SK-N-DZ (cell line): ENCODE results near the gene CACTIN. TPM values are rescaled to one million over a fixed set of nuclear protein-coding genes. Genes with fewer than 3 reads are reported as not detected.
A peak's percentile ranks its signal among the peaks of the same experiment; 100 is the strongest.
"Not testable (repeated sequence)": the region's sequence is repeated elsewhere in the genome, so short reads cannot be mapped to it uniquely, and the experiment has no call there.

ENCODE experiments used
- DNase-seq: peaks from one replicate; pipeline ENCODE4 v3.0.0-alpha.2; 2015; ENCODE audit warnings: low spot score
- polyA plus RNA-seq, 2 experiments: library from polyadenylated mRNA; depleted of rRNA; stranded (reverse); fragments of >200 nt; gene quantifications; 2 replicates each; pipeline ENCODE4 v1.2.3, GENCODE V29; 2014

CACTIN gene
- 19.7 and 34.0 TPM in 2 replicates for polyA plus RNA-seq (2014; cell fraction: cytosol; rRNA removed)
- 58.2 and 58.5 TPM in 2 replicates for polyA plus RNA-seq (2014; cell fraction: nucleus; rRNA removed)

DNA sequence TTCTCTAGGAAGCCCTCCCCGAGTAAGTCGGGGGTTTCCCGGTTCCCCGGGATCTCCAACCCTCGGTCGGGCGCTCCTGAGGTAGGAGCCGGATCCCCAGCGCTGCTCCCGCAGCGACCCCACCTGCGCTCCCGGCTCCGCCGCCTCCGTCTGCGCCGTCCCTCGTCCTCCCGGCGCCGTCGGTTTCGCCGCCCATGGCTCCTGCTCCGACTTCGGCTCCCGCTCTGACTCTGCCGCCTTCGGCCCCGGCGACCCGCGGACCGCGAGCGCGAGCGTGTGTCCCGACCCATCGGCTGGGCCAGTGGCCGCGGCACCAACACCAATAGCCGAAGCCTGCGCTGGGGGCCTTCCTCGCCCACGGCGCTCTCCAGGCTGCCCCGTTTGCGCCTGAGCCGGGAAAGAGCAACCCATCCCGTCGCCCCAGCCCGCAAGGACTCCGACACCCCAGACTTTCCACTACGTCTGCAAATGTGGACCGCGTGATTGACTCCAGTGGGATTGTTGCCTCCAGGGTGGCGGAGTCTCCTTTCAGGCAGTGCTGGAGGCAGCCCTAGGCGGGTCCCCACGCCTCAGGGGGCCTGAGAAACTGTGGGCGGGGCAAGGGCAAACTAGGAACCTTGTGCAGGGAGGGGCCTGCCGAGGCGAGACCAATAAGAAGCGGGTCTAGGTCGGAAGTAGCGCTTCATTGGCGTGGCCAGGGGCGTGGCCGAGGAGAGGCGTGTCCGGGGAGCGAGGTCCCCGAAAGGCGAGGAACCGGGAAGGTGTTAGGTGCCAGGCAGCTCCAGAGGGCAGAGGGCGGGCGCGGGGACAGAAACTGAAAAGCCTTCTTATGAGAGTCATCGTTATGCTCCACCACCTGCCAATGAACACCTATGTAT, at the start of gene CACTIN:
TSS of gene CACTIN (minus strand) at position 318 of the 878 bp plus-strand sequence. CDS start at position 290, 28 bp downstream.
- peak; percentile 98 for DNase-seq

DNA sequence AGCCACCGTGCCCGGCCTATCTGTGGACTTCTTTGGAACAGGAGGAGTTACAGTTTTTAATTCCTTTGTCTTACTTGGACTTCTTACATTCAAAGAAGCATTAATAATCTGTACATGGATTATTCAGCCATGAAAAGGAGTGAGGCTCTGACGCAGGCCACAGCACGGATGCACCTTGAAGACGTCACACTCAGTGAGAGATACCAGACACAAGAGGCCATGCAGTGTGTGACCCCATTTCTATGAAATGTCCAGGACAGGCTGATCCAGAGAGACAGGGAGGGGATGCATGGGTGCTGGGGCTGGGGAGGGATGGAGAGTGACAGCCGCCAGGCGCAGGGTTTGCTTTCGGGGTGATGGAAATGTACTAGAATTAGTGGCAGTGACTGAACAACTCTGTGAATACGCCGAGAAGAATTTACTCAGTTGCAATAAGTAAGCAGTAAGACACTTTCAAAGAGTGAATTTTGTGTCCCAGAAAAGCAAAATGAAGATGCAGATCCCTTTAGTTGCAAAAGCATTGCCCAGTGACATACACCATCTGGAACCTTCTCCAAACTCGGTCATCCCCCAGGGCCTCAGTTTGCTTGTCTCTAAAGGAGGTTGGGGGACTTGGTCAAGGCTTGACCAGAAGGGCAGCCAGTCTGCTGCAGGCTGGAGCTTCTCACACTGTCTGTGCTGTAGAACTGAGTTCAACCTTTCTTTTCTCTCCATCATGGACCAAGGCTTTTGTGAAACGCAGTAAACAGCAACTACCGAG, 48.4 kb upstream of the CACTIN start:
- no peak for DNase-seq

DNA sequence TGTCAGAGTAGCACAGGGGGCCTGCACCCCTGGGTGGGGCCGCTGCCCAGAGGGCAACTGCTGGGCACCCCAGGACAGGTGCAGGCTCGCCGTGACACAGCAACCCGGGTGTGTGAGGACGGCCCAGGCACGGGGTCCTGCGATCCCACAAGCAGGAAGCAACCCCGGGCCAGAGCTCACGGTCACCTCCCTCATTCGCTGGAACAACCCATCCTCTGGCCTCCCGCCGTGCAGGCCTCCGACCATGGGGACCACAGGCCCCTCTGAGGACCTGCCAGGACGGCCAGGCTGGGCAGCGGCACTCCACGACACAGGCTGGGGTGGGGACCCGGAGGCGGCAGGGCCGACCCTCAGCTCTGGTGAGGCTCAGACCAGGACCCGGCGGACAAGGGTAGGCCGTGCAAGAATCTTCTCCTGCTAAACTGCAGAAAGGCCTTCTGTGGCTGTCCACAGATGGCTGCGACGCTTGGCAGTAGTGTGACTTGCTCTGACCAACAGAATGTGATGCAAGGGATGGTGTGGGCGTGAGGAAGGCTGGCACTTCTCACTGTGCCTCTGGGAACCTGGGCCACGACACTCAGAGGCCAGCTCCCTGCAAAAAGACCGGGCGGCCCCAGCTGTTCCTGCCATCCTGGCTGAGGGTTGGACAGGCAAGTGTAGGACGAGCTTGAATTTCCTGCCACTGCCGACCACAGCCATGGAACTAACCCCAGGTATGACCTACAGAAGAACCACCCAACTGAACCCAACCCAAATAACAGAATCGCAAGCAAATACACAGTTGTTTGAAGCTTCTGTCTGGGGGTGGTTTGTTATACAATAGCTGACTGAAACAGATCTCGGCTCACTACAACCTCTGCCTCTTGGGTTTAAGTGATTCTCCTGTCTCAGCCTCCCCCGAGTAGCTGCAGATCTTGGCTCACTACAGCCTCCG, 47.2 kb upstream of the CACTIN start:
- no peak for DNase-seq

GRCh38 chr19:3672993-3673392, 46.4 kb upstream of the CACTIN start:
- DNase-seq = no peak

DNA sequence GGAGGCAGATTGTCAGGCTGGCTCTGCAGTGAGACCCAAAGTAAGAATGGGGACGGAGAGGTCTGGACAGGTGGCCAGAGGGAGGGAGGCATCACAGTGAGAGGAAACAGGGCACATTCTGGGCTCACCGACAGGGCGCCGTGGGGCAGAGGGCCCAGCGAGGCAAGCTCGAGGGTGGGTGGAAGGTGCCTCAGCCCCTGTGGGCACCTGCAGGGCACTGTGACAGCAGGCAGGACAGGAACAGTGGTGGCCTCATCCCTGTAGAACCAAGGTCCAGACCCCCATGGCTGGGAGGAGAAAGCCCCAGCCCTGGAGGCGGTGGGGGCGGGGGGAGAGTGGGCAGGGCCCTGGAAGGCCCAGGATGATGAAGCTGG, 46.0 kb upstream of the CACTIN start:
- no peak for DNase-seq

DNA sequence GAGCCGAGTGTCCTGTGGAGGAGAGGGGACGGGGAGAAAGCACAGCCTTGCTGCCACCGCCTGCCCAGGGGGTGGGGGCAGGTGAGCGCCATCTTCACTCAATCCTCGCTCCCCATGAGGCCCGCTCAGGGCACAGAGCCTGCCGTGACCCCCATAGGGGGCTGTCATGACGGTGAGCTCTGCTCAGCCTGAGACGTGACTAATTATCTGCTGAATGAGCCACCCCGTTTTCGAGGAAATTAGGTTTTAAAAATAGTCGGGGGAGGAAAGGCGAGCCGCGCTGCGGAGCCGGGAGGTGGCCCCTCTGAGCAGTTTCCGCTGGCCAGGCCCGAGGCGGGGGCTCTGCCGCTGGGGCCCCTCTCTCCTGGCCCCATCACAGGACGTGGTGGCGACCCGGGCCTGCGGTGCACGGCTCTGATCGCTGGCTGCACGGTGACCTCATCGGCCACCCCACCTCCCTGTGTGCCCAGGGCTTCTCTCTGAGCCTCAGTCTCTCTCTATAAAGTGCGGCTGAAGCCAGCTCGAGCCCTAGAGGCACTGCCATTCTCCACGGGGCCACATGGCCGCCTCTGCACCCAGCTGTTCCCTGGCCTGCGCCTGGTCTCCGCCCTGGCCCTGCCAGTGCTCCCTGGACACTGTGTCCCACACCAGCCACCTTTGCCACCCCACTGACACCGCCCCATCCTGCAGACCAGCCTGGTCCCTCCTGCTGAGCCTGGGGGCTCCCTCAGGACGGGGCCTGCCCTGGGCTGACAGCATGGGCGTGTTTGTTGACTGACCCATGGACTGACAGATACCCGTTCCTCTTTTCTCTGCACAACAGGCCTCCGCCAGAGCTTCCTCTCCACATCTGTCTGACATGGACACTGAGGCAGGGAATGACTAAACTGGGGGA, 45.3 kb upstream of the CACTIN start:
- DNase-seq = no peak

DNA sequence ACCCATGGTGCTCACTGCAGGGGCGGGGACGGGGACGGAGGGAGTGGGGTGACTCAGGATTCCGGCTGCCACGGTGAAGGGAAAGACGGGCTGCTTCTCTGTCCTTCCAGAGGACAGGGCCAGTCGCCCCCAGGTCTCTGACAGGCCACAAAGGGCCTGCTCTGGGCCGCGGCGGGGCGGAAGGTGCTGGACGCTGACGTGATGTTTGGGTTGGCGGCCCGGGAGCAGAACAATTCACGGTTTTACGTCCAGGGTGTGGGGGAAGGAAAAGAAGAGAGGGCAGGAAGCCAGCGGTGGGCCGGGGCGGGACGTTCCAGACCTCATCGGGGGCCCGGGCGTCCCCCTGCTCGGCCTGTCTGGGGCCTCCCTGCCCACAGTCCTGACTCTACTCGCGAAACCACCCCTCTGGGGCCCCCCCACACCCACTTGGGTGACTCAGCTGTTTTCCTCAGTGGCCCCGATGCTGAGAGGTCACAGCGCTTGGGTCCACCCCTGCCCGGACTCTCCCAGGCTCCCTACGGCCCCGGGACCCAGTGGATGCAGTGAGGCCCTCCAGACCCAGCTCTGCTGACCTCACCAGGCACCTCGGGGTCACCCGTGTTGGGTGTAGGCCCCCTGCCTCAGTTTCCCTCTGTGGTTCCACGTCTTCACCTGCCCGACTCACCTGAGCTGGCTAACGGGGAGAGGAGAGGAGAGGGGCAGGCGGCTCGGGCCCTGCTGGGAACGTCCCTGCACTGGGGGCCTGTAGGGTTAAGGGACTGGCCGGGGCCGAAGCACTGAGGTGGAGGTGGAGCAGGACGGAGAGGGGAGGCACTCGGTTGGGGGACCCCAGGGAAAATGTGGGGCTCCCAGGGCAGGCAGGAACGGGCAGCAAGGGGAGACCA, 44.4 kb upstream of the CACTIN start:
- DNase-seq = no peak

DNA sequence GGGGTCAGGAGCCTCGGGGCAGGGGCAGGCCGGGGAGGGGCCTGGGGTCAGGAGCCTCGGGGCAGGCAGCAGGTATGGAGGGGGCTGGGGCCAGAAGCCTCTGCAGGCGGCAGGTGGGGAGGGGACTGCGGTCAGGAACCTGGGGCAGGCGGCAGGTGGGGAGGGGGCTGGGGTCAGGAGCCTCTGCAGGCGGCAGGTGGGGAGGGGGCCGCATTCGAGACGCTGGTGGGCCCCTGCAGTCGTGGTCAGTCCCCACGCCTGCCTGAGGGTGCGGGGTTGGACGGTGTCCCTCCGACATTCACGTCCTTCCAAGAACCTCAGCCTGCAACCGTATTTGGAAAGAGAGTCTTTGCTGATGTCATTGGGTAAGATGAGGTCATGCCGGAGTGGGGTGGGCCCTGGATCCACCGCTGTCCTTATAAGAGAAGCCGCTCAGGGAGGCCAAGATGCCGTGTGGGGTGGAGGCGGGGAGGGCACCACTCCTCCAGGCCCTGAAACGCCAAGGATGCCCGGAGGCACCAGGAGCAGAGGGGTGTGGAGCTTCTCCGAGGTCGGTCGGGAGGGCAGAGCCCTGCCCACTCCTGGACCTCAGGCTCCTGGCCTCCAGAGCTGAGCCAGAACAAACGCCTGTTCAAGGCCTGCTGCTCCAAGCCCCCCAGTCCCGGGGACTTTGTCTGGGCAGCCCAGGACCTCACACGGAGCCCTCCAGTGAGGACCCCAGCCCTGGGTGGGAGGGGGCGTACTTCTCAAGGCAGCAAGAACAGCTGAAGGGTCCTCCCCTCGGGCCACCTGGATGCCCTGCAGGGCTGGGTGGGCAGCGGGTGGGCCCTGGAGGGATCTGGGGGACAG, 43.6 kb upstream of the CACTIN start:
- DNase-seq = no peak

DNA sequence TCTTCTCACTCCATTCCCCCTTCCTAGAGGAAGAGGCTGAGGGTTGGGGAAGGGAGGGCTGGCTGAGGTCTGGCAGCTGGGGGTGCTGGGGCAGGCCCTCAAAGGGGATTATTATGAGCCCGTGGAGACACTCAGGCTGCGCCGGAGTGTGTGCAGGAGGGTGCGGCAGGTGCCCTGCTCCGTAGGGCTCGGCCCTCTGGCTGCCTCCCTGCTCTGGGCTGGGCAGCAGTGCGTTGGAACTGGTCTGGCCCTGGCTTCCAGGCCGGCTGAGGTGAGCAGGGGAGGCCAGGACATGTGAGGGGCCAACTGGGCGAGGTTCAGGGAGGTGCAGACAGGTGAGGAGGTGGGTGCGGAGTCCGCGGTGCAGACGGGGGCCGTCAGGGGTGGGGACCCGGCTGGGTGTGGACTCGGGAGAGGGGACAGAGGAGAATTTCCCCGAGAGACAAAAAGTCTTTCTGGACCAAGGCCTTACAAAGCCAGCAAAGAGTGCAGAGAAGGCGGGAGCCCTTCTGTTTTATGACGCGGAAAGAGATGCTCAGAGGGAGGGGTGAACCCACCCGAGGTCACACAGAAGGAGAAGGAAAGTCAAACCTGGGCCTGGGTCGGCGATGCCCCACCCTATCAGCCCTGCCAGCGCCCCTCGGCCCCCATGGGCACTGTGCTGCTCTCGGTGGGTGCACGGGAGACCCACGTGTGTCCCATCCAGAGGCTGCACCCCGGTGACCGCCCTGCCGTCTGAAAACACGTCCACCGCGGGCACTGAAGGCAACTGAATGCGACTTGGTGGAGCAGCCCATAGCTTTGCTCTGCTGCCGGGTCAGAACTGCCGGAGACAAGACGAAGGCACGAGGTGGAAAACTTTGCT, 42.7 kb upstream of the CACTIN start:
- DNase-seq = no peak

- no peak for DNase-seq
These were observed 41.9 kb upstream of the CACTIN start for GRCh38 chr19:3668331-3669081.

- no peak for DNase-seq
These were observed 41.2 kb upstream of the CACTIN start for GRCh38 chr19:3667766-3668165.

DNA sequence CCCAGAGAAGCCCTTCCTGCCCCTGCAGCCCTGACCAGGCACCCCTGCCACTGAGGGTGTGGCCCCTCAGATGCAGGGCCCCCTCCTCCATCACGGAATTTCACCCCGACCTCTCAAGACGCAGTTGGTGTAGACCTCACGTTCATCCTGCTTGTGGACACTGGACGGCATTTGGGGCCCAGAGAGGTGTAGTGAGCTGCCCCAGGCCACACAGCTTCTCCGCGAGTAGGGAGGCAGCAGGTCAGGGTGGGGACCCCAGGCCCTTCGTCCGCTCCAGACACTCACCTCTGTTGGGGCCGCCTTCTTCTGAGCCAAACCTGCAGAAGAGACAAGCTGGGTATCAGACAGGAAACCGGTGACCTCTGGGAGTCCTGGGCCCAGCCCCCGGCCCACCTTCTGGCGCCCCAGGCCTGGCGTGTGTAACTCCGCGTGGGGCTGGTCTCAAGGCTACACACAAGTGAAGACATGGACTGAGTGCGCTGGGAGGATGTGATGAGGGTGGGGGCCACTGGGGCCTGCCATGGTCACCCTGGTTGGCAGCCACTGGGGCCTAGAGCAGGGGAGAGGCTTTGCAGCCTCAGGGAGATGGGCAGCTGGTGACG, 40.5 kb upstream of the CACTIN start:
- no peak for DNase-seq

GRCh38 chr19:3666545-3666856, 39.9 kb upstream of the CACTIN start:
- DNase-seq = not testable (repeated sequence)

DNA sequence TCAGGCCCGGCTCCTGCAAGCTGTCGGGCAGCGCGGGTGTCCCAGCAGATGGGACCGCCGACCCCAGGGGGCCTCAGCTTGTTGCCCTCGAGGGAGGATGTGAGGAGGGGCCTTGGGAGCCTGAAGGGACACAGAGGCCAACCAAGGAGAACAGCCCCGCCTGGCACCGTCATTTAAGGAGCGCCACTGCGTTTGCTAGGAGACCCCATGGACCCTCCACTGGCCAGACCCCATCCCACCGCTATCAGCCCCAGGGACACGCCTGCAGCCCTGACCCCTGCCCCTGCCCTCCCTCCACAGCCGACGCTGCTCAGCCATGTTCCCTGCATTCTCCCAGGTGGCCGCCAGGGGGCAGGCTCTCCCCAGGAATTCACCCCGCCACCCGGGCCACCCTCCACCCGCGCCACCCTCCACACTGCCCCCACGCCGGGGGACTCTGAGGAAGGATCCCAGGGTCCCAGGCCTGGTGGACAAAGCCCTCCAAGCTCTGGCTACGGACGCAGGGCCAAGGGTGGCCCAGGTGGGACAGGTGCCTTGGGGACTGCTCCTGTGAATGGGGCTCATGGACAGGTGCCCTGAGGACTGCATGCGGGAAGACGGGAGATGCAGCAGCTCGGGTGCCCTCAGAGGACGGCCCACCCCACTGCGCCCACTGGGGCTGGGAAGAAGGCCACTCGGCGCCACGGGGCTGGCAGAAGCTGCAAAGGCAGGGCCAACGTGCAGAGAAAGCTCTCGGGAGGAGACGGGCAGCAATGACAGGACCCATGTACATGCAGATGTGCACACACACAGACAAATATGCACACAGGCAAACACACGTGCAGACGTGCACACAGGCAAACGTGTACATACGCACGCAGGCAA, 39.3 kb upstream of the CACTIN start:
- DNase-seq = no peak

- DNase-seq = no peak
These were observed 38.5 kb upstream of the CACTIN start for GRCh38 chr19:3664879-3665642.
